Loucy (cell line): ENCODE results near the gene F3.

Experiments
- H2AFZ ChIP-seq: fragments of 200-600 bp; sonication (generic); 2 replicates; pipeline ENCODE4 v1.6.0; 2016; ENCODE audit warnings: antibody characterized with exemption, mild to moderate bottlenecking, low read length, moderate library complexity
- H3F3A ChIP-seq: fragments of 200-600 bp; 2 replicates; pipeline ENCODE4 v1.6.0; 2016; ENCODE audit warnings: antibody characterized with exemption, low read depth, mild to moderate bottlenecking
- H3K27me3 ChIP-seq: fragments of 200-600 bp; sonication (generic); 2 replicates; pipeline ENCODE4 v1.6.1; 2014; ENCODE audit warnings: low read length, mild to moderate bottlenecking; ENCODE audit not compliant: insufficient read depth, poor library complexity, severe bottlenecking
- H3K36me3 ChIP-seq: fragments of 200-600 bp; sonication (generic); 2 replicates; pipeline ENCODE4 v1.6.1; 2016; ENCODE audit warnings: low read length; ENCODE audit not compliant: insufficient read depth
- H3K4me1 ChIP-seq: fragments of 200-600 bp; sonication (generic); 2 replicates; pipeline ENCODE4 v1.5.1; 2014; ENCODE audit warnings: low read length, mild to moderate bottlenecking; ENCODE audit not compliant: insufficient read depth, poor library complexity, severe bottlenecking
- H3K4me2 ChIP-seq: fragments of 200-600 bp; sonication (generic); 2 replicates; pipeline ENCODE4 v1.6.0; 2014; ENCODE audit warnings: antibody characterized with exemption, low read length, low read depth, mild to moderate bottlenecking; ENCODE audit not compliant: poor library complexity, severe bottlenecking
- H3K4me3 ChIP-seq: fragments of 200-600 bp; sonication (generic); 2 replicates; pipeline ENCODE4 v1.5.1; 2014; ENCODE audit warnings: low read length, mild to moderate bottlenecking, mixed read lengths; ENCODE audit not compliant: poor library complexity, severe bottlenecking
- H3K79me2 ChIP-seq: fragments of 200-600 bp; sonication (generic); 2 replicates; pipeline ENCODE4 v1.6.1; 2014; ENCODE audit warnings: low read length; ENCODE audit not compliant: insufficient read depth
- H3K9ac ChIP-seq: fragments of 200-600 bp; sonication (generic); 2 replicates; pipeline ENCODE4 v1.6.0; 2014; ENCODE audit warnings: mild to moderate bottlenecking, low read depth, low read length, moderate library complexity; ENCODE audit not compliant: poor library complexity, severe bottlenecking
- H3K9me2 ChIP-seq: fragments of 200-600 bp; sonication (generic); replicated peaks from 2 replicates; pipeline ENCODE4 v1.6.1; 2016; ENCODE audit warnings: low read depth, low read length, mixed read lengths
- H3K9me3 ChIP-seq: fragments of 200-600 bp; sonication (generic); 2 replicates; pipeline ENCODE4 v1.6.1; 2014; ENCODE audit warnings: mild to moderate bottlenecking, antibody characterized with exemption, low read length, low read depth; ENCODE audit not compliant: insufficient read depth
- H4K20me1 ChIP-seq: fragments of 200-600 bp; sonication (generic); 2 replicates; pipeline ENCODE4 v1.6.0; 2014; ENCODE audit warnings: antibody characterized with exemption, low read length, mild to moderate bottlenecking; ENCODE audit not compliant: insufficient read depth, poor library complexity, severe bottlenecking
- CTCF ChIP-seq: fragments of 200-600 bp; sonication (generic); conservative IDR thresholded peaks from 2 replicates; pipeline ENCODE4 v1.5.1; 2014; ENCODE audit warnings: mild to moderate bottlenecking, antibody characterized with exemption, low read length
- EZH2phosphoT487 ChIP-seq: fragments of 200-600 bp; IDR thresholded peaks from 2 replicates; pipeline ENCODE4 v1.6.1; 2018; ENCODE audit warnings: antibody characterized with exemption, mild to moderate bottlenecking, moderate library complexity, borderline replicate concordance

Gene F3

GRCh38 chr1:94519351-94519750, 22.2 kb downstream of the F3 start:
- no peaks in the 10 kb centered on the region for H3K9me2 ChIP-seq
- no peaks in the 10 kb centered on the region for H3F3A ChIP-seq
- H3K36me3 ChIP-seq = peaks cover 7% of the 10 kb centered on the region; the same call in 1 of the 2 replicates
- H3K27me3 ChIP-seq = no peaks in the 10 kb centered on the region
- H3K79me2 ChIP-seq = no peaks in the 10 kb centered on the region
- H2AFZ ChIP-seq = no peak overlapping the region
- H3K9me3 ChIP-seq = no peaks in the 10 kb centered on the region
- no peaks in the 10 kb centered on the region for H4K20me1 ChIP-seq
- no peak overlapping the region for H3K9ac ChIP-seq
- TF ChIP-seq EZH2phosphoT487 (no peak), CTCF (no peak)
- H3K4me1 ChIP-seq = no peaks in the 10 kb centered on the region
- H3K4me2 ChIP-seq = no peak overlapping the region
- no peak overlapping the region for H3K4me3 ChIP-seq

- no peaks in the 10 kb centered on the region for H3K9me3 ChIP-seq
- peaks cover 9% of the 10 kb centered on the region for H3K4me1 ChIP-seq
- H4K20me1 ChIP-seq = no peaks in the 10 kb centered on the region
- peaks cover 7% of the 10 kb centered on the region; the same call in 1 of the 2 replicates for H3K36me3 ChIP-seq
- no peak overlapping the region for H3K9ac ChIP-seq
- H3F3A ChIP-seq = no peaks in the 10 kb centered on the region
- H2AFZ ChIP-seq = no peak overlapping the region
- TF ChIP-seq EZH2phosphoT487 = no peak
- H3K9me2 ChIP-seq = no peaks in the 10 kb centered on the region
- no peaks in the 10 kb centered on the region for H3K27me3 ChIP-seq
- no peak overlapping the region for H3K4me3 ChIP-seq
- H3K4me2 ChIP-seq = no peak overlapping the region
- no peaks in the 10 kb centered on the region for H3K79me2 ChIP-seq
Measured at GRCh38 chr1:94515296-94515947, 26.1 kb downstream of the F3 start.

- H4K20me1 ChIP-seq = no peaks in the 10 kb centered on the region
- no peak overlapping the region for H3K4me2 ChIP-seq
- H3K27me3 ChIP-seq = no peaks in the 10 kb centered on the region
- H3K36me3 ChIP-seq = peaks cover 7% of the 10 kb centered on the region; the same call in 1 of the 2 replicates
- no peaks in the 10 kb centered on the region for H3K9me3 ChIP-seq
- H3K9me2 ChIP-seq = no peaks in the 10 kb centered on the region
- no peaks in the 10 kb centered on the region for H3F3A ChIP-seq
- no peaks in the 10 kb centered on the region for H3K79me2 ChIP-seq
- H3K9ac ChIP-seq = no peak overlapping the region
- no peak overlapping the region for H2AFZ ChIP-seq
- no peak overlapping the region for H3K4me3 ChIP-seq
- peak; percentile 85 for TF ChIP-seq CTCF
- TF ChIP-seq EZH2phosphoT487 = no peak
- peaks cover 9% of the 10 kb centered on the region for H3K4me1 ChIP-seq
Measured at GRCh38 chr1:94514095-94514727, 27.3 kb downstream of the F3 start.

GRCh38 chr1:94512816-94513215, 28.7 kb downstream of the F3 start:
- H3K9ac ChIP-seq = no peak overlapping the region
- H3K9me2 ChIP-seq = no peaks in the 10 kb centered on the region
- H3K4me3 ChIP-seq = no peak overlapping the region
- no peak overlapping the region for H2AFZ ChIP-seq
- H3K4me1 ChIP-seq = peaks cover 9% of the 10 kb centered on the region
- peaks cover 6% of the 10 kb centered on the region; the same call in 1 of the 2 replicates for H3K36me3 ChIP-seq
- no peaks in the 10 kb centered on the region for H3K79me2 ChIP-seq
- no peaks in the 10 kb centered on the region for H3F3A ChIP-seq
- H3K4me2 ChIP-seq = no peak overlapping the region
- H4K20me1 ChIP-seq = no peaks in the 10 kb centered on the region
- no peak for TF ChIP-seq EZH2phosphoT487
- TF ChIP-seq CTCF = no peak
- no peaks in the 10 kb centered on the region for H3K27me3 ChIP-seq
- H3K9me3 ChIP-seq = no peaks in the 10 kb centered on the region
